GM10248 (cell line): ENCODE data around the gene GBP4.

Experiments
- CTCF ChIA-PET: fragments of 300-600 bp; sonication (Branson Sonifier 250); formaldehyde crosslinking; extraction: SDS; loops from one replicate; lab custom pipeline; 2021; ENCODE audit warnings: antibody characterized with exemption; lab: Yijun Ruan, JAX
- POLR2A ChIA-PET: fragments of 350-650 bp; sonication (Branson Sonifier 250); formaldehyde crosslinking; extraction: SDS; loops from one replicate; lab custom pipeline; 2020; ENCODE audit warnings: antibody characterized with exemption; lab: Yijun Ruan, JAX
- DNase-seq: peaks from one replicate; pipeline ENCODE4 v3.0.0; 2012; ENCODE audit errors: extremely low spot score
- TF ChIP-seq, protein P1 (sequence below): IDR thresholded peaks from 2 replicates; pipeline ENCODE4 v1.5.1; 2012; ENCODE audit warnings: mild to moderate bottlenecking, low read depth; ENCODE audit errors: extremely low read depth, missing control alignments, control extremely low read depth

Gene GBP4

DNA sequence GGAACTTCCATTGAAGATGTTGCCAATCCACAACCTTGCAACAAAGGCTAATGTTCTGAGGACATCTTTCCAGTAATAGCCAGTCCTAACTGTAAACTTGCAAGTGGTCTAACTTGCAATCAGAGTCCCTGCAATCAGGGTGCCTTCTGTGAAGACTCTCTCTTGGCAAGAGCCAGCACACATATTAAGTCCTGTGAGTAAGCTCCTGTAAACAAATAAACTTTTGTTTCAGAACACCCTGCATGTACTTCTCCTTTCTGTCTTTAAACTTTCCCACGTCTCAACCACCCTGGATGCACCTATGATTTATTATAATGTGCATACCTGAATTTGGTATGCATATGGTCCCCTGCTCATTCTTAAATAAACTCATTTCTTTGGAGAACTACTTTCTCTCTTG lies 32.0 kb downstream of the GBP4 start:
- TF ChIP-seq, protein P1, sequence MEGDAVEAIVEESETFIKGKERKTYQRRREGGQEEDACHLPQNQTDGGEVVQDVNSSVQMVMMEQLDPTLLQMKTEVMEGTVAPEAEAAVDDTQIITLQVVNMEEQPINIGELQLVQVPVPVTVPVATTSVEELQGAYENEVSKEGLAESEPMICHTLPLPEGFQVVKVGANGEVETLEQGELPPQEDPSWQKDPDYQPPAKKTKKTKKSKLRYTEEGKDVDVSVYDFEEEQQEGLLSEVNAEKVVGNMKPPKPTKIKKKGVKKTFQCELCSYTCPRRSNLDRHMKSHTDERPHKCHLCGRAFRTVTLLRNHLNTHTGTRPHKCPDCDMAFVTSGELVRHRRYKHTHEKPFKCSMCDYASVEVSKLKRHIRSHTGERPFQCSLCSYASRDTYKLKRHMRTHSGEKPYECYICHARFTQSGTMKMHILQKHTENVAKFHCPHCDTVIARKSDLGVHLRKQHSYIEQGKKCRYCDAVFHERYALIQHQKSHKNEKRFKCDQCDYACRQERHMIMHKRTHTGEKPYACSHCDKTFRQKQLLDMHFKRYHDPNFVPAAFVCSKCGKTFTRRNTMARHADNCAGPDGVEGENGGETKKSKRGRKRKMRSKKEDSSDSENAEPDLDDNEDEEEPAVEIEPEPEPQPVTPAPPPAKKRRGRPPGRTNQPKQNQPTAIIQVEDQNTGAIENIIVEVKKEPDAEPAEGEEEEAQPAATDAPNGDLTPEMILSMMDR = no peak
- ChIA-PET CTCF (interaction anchor here (0.6 to 1.1 kb wide), 3 partner anchors 10 to 33 kb away, joined by 3 read pairs; no protein-coding TSS in a partner anchor), POLR2A (no interaction called here)
- DNase-seq = no peak

- DNase-seq = no peak
- TF ChIP-seq, protein P1 = no peak
- POLR2A ChIA-PET = no interaction called here
- CTCF ChIA-PET = no interaction called here
Measured at GRCh38 chr1:89165811-89166210, 32.9 kb downstream of the GBP4 start.

DNA sequence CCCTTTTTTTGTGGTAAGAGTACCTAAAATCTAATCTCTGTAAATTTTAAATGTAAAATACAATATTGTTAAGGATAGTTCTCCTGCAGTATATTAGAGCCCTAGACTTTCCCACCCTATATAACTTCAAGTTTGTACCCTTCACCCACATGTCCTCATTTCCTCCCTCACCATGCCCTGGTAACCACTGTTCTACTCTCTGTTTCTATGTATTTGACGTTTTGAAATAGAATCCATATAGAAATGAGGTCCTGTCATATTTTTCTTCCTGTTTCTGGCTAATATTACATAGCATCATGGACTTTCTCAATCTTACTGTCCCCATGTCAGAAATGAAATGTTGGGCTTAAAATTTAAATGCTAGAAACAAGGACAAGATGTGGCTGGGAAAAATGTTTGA lies 47.7 kb downstream of the GBP4 start:
- DNase-seq = no peak
- CTCF ChIA-PET = no interaction called here
- TF ChIP-seq, protein P1 = no peak
- POLR2A ChIA-PET = no interaction called here

- DNase-seq = no peak
- ChIA-PET CTCF (interaction anchor here (2.2 kb wide), 1 partner anchor 33 kb away, joined by 6 read pairs; no protein-coding TSS in a partner anchor), POLR2A (no interaction called here)
- TF ChIP-seq, protein P1 = no peak
Measured at GRCh38 chr1:89149976-89150375, 48.8 kb downstream of the GBP4 start.

GRCh38 chr1:89149229-89149628 lies 49.5 kb downstream of the GBP4 start:
- TF ChIP-seq, protein P1 = no peak
- DNase-seq = no peak
- CTCF ChIA-PET = interaction anchor here (1.5 to 2.2 kb wide), 3 partner anchors 12 to 32 kb away, joined by 3 to 8 read pairs (median 6); no protein-coding TSS in a partner anchor
- POLR2A ChIA-PET = no interaction called here

DNA sequence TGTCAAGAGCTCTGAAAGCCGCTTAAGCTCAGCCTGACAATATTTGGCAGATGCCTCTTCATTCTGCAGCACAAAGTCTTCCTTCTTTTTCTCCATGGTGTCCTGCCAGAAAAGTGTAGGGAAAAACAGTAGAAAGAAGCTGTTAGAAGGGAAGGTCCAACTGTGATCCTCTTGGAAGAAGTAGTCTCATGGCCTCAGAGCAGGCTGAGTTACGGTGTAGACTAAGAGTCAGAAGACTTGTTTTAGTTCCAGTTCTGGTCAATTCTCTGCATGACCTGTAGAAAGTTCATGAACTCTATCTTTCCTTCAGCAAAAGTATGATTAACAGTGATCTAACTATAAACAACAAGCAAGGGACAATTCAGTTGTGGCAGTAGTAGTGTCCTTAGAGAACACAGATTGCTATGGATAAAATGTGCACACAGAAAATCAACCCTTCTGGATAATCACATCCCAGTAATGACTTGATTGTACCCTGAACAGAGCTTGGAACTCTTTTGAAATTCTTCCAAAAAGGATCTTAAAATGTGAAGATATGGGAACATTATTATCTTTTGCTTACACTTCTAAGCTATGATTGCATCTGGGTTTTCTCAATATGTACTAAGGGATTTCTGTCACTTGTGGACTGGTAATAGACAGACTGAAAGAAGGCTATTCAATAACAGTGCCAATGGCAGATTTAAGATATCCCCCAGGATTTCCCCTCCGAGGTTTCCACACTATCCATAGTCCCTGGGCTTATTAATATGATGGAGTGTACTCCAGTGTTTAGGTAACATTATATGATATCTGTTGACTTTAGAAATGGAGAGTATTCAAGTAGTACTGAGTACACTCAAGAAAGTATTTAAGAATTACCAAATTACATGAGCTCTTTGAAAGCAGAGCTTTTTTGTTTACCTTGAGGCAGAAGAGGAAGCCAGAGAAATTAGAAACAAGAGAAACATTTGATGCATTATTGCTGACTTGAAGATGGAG lies 50.8 kb downstream of the GBP4 start:
- CTCF ChIA-PET = interaction anchor here (0.9 to 2.2 kb wide), 5 partner anchors 10 to 144 kb away, joined by 3 to 8 read pairs (median 3); no protein-coding TSS in a partner anchor
- TF ChIP-seq, protein P1 = no peak

More for the DNA sequence above, 50.8 kb downstream of the GBP4 start:
- no peak for DNase-seq
- POLR2A ChIA-PET = no interaction called here
